HTERT RPE-1 (cell line): ENCODE results near the gene ACLY.
"Not testable (repeated sequence)": the region's sequence is repeated elsewhere in the genome, so short reads cannot be mapped to it uniquely, and the experiment has no call there.

ENCODE experiments used
- in situ Hi-C: fragments of 300-500 bp; cut with MboI; formaldehyde crosslinking; loops from 4 replicates; pipeline ENCODE4 v1.14.3; 2020; ENCODE audit warnings: low sequenced_read_pairs

ACLY gene

DNA sequence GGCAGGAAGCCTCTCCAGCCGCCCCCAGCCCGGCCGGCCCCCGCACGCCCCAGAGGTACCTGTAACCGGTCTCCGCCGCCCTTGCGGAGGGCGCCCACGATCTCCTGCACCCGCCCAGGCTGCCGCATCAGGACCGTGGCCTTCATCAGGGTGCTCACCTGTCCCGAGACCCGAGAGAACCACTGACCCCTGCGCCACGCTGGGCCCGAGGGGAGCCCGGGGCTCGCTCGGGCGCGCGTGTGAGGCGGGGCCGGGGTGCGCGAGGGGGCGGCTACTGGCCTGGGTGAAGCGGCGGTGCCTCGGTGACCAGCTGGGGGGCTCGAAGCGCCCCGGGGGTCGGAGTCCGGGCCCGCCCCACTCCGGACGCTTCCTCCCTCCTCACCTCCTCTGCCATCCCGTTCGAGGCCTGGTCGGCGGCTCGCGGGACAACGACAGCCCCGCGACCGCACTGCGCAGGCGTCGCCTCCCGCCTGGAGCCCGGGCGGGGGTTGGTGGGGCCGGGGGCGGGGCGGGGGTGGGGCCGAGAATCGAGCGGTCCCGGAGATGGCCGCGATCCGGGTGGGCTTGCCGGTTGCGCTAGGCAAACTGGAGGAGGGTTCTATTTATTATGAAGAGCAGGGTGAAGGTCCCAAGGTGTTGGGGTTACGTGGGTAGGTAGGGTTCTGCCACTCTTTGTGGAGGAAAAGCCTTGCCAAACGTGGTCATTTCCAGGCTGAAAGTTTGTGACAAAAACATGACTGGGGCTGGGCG, 82.8 kb downstream of the ACLY start, which contains the start of gene NT5C3B:
Gene NT5C3B, minus strand, starts transcription at position 433 of the 750 bp plus-strand sequence. Its CDS starts 39 bp downstream, at position 394.
- in situ Hi-C loops, result no loop called here

DNA sequence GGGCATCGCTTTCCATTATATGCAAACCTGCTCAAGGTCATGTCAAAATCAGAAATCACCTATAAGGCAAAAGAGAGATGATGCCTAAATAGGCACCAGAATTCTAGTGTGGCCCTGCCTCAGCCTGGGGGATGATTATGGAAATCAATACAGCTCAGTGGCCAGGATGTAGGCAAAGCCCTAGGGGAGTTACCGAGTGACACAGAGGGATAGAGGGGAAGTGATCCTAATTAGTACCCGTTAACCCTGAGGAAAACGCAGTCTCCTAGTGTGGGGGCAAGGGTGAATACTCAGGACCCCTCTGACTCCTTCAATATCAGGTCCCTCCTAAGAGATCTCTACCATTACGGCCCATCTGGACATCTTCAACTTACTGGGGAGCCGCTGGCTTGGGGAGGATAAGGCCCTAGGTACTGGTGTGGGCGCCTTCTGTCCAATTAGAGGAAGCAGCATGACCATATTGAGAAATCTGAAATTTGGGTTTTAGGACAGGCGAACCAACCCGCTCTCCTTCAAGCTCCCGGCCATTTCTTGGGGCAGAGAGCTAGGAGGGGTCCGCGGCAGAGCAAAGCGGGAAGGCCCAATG, 83.4 kb downstream of the ACLY start:
- in situ Hi-C loops, result no loop called here

DNA sequence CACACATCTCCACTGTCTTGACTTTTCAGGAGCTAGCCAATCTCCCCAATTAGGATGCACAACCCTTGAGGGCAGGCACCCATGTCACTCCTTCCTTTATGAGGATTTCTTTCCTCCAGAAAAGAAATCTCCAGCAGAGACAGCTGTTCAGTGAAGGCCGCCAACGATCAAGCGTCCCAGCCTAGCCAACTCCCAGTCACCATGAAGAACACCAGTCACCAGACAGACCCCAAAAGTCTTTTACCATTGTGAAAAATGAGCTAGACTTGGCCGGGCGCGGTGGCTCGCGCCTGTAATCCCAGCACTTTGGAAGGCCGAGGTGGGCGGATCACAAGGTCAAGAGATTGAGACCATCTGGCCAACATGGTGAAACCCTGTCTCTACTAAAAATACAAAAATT, 88.8 kb downstream of the ACLY start:
- in situ Hi-C loops, result not testable (repeated sequence)

GRCh38 chr17:41825175-41825845, 93.4 kb downstream of the ACLY start:
- in situ Hi-C loops, result no loop called here

DNA sequence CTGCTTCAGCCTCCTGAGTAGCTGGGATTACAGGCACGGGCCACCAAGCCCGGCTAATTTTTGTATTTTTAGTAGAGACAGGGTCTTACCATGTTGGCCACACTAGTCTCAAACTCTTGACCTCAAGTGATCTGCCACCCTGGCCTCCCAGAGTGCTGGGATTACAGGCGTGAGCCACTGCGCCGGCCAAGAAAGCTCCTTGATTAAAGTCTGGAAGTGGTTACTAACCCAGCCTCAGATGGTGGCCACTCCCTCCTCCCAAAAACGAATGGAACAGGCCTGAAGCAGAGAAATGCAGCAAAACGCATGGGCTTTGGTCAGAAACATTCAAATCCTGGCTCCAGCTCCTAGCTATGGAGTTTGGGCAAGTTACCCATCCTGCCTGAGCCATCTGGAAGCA, 94.7 kb downstream of the ACLY start:
- in situ Hi-C loops, result no loop called here

DNA sequence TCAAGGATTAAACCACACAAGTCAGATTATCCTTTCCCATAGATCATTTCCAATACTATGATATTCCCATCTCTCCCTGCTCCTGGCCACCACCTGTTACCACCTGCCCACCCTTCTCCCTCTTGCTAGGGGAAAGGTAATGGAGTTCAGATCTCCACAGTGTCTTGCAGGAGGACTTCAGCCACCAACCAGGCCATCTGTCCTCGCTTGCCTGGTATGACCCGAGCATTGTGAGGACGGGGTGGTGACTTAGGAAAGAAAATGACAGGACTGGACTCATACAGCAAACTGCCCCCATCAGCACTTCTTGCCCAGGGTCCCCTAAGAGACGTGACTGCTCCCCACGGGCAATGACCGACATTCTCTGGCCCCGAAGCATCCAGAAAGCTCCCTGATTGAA, 95.2 kb downstream of the ACLY start:
- in situ Hi-C loops, result no loop called here

GRCh38 chr17:41823141-41823524, 95.6 kb downstream of the ACLY start:
- in situ Hi-C loops, result no loop called here

DNA sequence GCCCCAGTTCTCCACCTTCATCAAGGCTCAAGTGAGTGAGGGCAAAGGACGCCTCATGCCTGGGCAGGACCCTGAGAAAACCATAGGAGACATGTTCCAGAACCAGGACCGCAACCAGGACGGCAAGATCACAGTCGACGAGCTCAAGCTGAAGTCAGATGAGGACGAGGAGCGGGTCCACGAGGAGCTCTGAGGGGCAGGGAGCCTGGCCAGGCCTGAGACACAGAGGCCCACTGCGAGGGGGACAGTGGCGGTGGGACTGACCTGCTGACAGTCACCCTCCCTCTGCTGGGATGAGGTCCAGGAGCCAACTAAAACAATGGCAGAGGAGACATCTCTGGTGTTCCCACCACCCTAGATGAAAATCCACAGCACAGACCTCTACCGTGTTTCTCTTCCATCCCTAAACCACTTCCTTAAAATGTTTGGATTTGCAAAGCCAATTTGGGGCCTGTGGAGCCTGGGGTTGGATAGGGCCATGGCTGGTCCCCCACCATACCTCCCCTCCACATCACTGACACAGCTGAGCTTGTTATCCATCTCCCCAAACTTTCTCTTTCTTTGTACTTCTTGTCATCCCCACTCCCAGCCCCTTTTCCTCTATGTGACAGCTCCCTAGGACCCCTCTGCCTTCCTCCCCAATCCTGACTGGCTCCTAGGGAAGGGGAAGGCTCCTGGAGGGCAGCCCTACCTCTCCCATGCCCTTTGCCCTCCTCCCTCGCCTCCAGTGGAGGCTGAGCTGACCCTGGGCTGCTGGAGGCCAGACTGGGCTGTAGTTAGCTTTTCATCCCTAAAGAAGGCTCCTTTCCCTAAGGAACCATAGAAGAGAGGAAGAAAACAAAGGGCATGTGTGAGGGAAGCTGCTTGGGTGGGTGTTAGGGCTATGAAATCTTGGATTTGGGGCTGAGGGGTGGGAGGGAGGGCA, 96.3 kb downstream of the ACLY start:
- in situ Hi-C loops, result no loop called here

DNA sequence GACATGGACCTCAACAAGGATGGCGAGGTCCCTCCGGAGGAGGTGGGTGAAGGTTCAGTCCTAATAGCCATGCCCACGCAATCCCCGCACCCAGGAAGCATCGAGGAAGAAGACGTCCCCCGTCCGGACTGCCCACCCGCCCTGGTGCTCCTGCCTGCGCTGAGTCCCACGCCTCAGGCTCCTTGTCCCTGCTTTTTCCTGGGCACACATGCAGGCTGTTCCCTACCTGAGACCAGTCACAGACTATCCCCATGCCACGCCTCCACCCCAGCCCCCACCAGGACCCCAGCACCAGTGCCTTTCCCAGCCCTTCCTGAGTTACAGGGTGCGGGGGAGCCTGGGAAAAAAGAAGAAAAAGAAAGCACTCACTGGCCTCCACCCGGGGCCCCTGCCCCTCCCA, 97.0 kb downstream of the ACLY start:
- in situ Hi-C loops, result no loop called here

- in situ Hi-C loops, result no loop called here
Observed at GRCh38 chr17:41818024-41818423, 100.7 kb downstream of the ACLY start.
